ENCODE results near the gene ATP1A1.

DNA sequence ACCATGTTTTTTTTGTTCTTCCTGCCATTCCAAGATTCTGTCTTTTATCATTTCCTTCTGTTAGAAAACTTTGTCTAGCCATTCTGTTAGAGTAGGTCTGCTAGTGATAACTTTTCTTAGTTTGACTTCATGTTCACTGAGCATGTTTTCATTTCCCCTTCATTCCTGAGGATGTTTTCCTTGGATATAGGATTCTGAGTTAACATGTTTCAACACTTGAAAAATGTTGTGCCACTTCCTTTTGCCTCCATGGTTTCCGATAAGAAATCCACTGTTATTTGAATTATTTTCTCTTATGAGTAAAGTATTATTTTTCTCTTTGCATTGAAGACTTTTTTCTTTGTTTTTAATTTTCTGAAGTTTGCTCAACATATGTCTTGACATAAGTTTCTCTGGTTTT, 66.7 kb downstream of the ATP1A1 start:
- TF ChIP-seq CBX8 (IDR thresholded peaks at IDR 0.05) (no peak), EP300 (IDR thresholded peaks at IDR 0.05) (no peak), NR3C1 (IDR thresholded peaks at IDR 0.05) (no peak)
- TF ChIP-seq, protein P1, sequence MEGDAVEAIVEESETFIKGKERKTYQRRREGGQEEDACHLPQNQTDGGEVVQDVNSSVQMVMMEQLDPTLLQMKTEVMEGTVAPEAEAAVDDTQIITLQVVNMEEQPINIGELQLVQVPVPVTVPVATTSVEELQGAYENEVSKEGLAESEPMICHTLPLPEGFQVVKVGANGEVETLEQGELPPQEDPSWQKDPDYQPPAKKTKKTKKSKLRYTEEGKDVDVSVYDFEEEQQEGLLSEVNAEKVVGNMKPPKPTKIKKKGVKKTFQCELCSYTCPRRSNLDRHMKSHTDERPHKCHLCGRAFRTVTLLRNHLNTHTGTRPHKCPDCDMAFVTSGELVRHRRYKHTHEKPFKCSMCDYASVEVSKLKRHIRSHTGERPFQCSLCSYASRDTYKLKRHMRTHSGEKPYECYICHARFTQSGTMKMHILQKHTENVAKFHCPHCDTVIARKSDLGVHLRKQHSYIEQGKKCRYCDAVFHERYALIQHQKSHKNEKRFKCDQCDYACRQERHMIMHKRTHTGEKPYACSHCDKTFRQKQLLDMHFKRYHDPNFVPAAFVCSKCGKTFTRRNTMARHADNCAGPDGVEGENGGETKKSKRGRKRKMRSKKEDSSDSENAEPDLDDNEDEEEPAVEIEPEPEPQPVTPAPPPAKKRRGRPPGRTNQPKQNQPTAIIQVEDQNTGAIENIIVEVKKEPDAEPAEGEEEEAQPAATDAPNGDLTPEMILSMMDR (IDR thresholded peaks at IDR 0.05), result no peak

All from A549 (cell line).